8988T (cell line): Measurements from ENCODE around the gene GGNBP2.

Experiments
- DNase-seq: peaks from one replicate; pipeline ENCODE4 v3.0.0; 2011

Gene GGNBP2

DNA sequence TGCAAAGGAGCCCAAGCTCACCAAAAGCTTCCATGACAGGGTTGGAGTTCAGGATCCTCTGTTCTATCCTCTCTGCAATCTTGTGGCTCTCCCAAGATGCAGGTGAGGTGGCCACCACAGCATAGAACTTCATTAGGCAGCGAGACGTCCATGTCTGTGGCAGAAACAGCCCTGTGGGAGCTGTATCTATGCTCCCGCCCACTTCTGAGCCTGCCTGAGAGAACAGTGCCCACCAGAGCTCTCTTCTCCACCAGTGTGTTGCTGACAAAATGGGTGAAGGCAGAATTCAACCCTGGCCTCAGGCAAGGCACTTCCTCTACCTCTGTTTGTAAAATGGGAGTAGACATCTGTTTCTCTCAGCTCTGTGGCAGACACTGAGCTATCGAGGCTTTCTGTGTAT lies 28.9 kb upstream of the GGNBP2 start:
- DNase-seq: no peak

DNA sequence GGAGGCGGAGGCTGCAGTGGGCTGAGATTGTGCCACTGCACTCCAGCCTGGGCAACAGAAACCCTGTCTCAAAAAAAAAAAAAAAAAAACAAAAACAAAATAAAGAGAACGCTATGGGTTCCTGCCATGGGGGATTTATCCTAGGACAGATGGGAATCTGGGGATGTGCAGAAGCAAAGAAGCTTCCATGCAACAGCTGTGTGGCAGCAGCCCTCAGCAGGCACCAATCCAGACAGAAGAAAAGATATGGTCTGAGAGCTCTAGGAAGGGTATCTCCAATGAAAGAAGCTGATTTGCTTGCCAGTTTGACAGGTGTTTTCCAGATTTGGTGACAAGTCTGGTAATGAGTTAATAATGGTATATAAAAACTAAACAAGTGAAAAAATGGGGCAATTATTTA lies 21.6 kb upstream of the GGNBP2 start:
- DNase-seq: no peak

DNA sequence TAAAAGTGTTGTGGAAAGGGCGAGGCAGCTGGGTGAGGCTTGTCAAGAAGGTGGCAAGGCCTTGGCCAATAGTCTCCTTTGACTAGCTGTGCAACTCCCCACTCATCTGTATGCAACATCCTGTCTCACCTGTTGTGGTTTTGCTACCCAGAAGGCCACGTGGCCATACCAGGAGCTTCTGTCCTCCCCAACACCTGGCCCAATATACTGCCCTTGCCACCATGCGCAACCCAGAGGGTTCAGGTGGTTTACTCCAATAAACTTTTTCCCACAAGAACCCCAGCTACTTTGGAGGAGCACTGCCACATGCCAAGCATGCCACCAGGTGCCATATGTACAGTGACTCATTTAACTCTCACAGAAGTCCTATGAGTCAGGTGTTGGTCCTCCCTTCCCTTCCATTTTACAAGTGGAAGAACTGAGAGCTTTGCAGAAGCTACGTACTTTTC lies 20.3 kb upstream of the GGNBP2 start:
- no peak for DNase-seq

DNA sequence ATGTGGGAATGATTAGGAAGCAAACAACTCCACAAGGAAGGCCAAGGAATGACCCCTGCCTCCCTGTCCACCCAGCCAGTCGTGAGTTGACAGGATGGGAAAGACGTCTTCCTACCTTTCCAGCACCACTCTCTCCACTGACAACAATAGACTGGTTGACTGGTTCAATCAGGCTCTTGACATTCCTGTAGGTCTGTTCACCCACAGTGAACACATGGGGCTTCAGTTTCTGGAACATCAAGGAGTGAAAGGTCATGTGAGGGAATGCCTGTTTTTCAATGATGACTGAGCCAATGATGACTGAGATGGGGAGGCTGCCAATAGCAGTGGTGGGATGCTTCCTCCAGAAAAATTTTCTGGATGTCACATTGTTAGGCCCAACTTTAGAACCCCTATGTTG lies 19.6 kb upstream of the GGNBP2 start:
- no peak for DNase-seq

- no peak for DNase-seq
These were observed 18.8 kb upstream of the GGNBP2 start for GRCh38 chr17:36525888-36526287.

DNA sequence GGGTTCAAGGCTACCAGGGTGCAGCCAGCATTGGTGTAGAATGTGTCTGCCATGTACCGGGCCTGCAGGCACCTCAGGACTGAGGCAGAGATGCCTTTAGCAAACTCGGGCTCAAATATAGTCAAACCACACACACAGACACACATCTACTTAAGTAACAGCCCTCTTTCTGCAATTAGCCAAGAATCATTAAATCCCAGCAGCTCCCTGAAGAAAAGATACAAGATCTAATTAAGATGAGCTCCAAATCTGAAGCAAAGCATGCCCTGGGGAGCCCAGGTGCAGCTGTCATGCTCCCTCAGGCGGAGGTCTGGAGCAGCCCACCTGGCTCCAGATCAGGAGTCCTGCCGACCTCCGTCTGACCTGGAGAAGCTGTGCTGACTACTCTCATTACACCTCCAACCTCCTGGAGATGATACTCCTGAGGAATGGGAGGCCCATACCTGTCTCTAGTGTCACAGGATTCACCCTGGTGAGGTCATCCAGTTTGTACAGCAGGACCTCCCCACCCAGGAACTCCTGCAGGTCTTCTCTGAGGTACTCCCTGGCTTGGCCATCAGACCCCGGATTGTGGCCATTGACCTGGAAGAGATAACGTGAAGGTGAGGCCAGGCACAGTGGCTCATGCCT lies 17.0 kb upstream of the GGNBP2 start:
- DNase-seq: no peak

- no peak for DNase-seq
These were observed 15.6 kb upstream of the GGNBP2 start for GRCh38 chr17:36529121-36529520.

GRCh38 chr17:36532435-36532975 lies 12.2 kb upstream of the GGNBP2 start:
- no peak for DNase-seq

DNA sequence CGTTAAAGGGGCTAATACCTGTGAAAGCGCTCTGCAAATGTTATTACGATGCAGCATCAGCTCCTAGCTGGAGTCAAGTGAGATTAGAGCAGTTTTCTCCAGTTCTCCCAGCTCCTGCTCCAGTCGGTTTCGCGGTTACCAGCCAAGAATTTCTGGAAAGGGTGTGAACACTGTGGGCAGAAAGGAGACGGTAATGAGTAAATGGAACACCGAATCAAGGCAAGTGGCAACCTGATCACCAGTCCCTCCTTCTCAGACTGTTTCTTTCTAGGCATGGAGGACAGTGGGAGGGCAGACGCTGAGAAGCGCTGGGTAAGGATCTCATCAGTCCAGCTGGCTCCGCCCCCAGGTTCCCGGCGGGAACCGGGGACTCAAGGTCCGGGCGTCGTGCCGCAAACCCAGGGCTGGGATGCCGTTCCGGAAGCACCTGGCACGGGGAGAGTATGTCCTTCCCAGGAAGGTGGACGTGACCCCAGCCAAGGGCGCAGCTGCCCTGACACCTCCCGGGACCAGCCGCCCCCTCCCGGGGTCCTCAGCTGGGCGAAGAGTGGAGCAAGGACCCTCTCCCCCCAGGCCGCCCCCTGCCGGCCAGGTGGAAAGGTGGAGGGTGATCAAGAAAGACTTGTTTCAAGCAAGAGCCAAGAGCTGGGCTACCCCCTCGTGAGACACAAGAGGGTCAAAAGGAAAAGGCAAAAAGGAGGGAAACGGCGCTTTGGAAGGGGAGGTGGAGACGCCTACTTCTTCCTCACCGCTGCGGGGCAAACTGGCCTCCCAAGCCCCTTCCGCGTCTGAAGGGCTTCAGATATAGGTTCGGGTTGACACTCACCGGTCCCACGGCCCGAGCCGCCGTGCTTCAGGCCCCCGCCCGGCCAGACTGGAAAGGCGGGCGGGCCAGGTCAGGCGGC lies 10.5 kb upstream of the GGNBP2 start:
- DNase-seq: peak; percentile 33

DNA sequence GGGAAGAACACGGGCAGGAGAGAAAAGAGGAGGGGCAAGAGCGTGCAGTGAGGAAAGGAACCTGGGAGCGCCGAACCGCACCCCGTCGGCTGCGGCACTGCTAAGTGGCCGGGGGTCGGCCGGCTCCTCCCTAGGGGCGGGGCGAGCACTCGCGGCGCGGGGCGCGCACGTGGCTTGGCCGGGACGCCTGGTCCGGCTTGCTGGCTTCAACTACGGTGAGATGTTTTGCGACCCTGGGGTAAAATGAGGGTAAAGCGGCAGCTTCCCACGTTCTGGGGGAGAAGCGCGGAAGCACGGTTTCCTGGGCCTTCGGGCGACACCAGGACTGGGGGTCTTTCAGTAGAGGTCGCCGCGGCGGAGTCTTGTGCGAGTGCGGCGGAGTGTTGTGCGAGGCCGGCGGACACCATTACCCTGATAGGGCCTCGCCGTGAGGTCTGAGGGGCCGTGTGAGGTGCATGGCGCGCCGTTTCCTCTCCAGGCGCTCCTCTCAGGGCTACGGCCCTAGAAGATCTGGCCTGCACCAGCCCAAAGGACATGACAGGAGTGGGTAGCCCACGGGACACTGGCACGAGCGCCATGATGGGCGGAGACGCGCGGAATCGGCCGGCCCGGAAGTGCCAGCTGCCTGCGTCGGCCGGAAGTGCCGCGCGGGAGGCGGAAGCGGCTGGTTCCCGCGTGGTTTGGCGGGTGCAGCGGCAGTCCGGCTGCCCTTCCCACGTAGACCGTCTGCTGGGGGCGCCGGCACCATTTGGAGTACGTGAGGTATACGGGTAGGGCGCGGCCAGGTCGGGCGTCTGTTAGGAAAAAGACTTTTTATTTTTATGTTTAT lies 9.7 kb upstream of the GGNBP2 start, which contains the start of the genes MYO19 and PIGW:
MYO19 (minus strand) TSS at position 29 of the 829 bp plus-strand sequence. CDS start 2,330 bp downstream, outside the sequence.
PIGW (plus strand) TSS at position 148 of the 829 bp plus-strand sequence. CDS start 2,115 bp downstream, outside the sequence.
- DNase-seq: peak; percentile 52

DNA sequence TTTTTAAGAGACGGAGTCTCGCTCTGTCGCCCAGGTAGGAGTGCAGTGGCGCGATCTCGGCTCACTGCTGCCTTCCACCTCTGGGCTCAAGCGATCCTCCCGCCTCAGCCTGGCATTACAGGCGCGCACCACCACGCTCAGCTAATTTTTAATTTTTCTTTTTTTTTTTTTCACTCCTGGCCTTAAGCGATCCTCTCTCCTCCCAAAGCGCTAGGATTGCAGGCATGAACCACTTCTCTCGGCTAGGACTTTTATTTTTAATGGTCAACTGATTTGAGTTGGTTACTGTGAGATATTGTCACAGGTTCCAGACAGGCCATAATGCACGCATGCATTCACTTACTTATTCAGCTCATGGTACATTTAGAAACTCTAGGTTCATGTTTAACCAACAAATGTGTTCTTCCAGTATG lies 9.0 kb upstream of the GGNBP2 start:
- DNase-seq: no peak

- no peak for DNase-seq
These were observed 4.0 kb upstream of the GGNBP2 start for GRCh38 chr17:36540696-36541095.

- DNase-seq: no peak
These were observed 2.0 kb upstream of the GGNBP2 start for GRCh38 chr17:36542755-36543154.

DNA sequence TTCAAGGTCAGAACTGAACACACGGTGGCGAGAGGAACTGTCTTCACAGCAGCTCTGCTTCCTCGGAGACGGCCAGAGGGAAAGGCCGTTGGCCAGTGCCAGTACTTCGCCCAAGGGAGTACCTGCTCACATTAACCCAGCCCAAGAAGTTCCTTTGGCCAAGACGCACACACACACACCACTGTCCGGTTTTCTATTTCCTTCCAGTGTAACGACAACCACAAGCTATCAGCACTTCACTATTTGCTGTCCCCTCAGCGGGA lies 744 bp upstream of the GGNBP2 start:
- no peak for DNase-seq

- no peak for DNase-seq
These were observed 352 bp downstream of the GGNBP2 start for GRCh38 chr17:36545077-36545464.

DNA sequence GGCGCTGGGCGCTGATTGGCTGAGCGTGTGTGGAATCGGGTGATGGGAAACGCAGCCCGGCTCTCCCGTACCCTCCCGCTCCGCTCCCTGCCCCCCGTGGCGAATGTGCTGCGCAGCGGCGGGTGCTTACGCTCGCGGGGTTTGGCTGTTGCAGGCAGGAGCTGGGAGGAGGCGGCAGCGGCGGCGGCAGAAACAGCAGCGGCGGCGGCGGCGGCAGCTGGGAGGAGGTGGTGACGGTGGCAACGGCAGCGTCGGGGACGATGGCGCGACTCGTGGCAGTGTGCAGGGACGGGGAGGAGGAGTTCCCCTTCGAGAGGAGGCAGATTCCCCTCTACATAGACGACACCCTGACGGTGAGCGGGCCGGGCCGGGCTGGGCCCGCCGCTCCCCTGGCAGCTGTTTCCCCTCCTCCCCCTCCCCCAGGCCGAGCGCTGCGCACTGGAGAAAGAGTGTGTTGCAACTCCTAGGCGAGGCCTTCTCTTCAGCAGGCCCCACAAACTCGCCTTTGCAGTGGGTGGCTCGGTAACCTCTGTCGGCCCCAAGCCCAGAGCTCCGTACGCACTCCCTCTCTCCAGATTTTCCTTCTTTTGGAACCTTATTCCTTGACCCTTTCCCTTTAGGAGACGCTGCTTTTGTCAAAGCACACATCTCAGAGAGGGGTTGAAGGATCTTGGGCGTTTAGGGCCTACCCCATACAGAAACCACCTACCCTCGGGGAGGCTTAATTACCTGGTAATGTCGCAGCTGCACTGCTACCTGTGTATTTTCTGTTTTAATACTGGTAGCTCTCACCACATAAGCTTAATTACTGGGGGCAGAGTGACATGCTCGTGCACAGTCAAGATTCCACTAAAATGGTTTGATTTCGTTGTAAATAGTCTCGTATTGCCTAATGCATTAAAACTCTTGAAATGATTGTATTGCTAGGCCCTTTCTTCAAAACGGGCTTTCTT lies 1.0 kb downstream of the GGNBP2 start:
- DNase-seq: peak; percentile 68

GRCh38 chr17:36546418-36547093 lies 1.8 kb downstream of the GGNBP2 start:
- DNase-seq: no peak

GRCh38 chr17:36547776-36548175 lies 3.1 kb downstream of the GGNBP2 start:
- DNase-seq: no peak

- no peak for DNase-seq
These were observed 6.0 kb downstream of the GGNBP2 start for GRCh38 chr17:36550491-36551417.

DNA sequence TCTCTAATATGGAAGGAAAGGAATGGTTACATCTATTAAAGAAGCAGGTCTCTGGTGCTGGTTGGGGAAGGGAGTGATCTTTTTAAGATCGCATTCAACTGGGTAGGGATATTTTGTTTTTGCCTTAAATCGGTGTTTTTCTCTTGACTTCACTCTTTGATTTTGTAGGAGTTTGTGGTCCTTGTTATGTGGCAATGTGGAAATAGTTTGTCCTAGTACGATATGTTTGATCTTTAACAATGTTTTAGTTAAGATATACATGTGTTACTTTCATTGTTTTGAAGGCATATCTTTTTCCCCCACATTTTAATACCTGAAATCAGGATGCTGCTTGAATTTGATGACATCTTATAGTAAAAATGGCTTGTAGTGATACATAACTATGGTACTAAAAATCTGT lies 8.7 kb downstream of the GGNBP2 start:
- no peak for DNase-seq
